Measurements from ENCODE around the gene SPDEF.

The SPDEF gene

GRCh38 chr6:34553146-34553545 is 3.0 kb downstream of the SPDEF start:
- no peaks in the 10 kb centered on the region for H3K79me1 ChIP-seq (replicated peaks; ENCODE audit: low read length, poor library complexity, severe bottlenecking)
- peaks cover 0 to 61% of the 10 kb centered on the region in 2 experiments for H3K27me3 ChIP-seq (ENCODE audit: control insufficient read depth in 1 of 2, insufficient read depth in 1 of 2, low read length in 2 of 2)
- peaks cover 0 to 3% of the 10 kb centered on the region in 2 experiments for H3K36me3 ChIP-seq (ENCODE audit: control insufficient read depth in 1 of 2, insufficient read depth in 2 of 2, low read depth in 1 of 2, low read length in 2 of 2)
- DNase-seq: no peak
- H2BK5ac ChIP-seq (ENCODE audit: low read depth, low read length, poor library complexity, severe bottlenecking): no peak overlapping the region
- no peak overlapping the region for H2BK120ac ChIP-seq (ENCODE audit: low read depth, low read length)
- H2BK12ac ChIP-seq (ENCODE audit: low read length in 2 of 2): no peak overlapping the region
- H3K9ac ChIP-seq (ENCODE audit: low read length): no peak overlapping the region
- H3K4me2 ChIP-seq (ENCODE audit: low read length, poor library complexity, severe bottlenecking): no peak overlapping the region
- no peak overlapping the region for H3K4ac ChIP-seq (ENCODE audit: low read depth in 1 of 2, low read length in 2 of 2)
- no peak overlapping the region for H3K4me3 ChIP-seq (ENCODE audit: insufficient read depth in 1 of 2, low read depth in 1 of 2, low read length in 2 of 2)
- no peak overlapping the region for H3K27ac ChIP-seq (ENCODE audit: low read length, poor library complexity, severe bottlenecking)
- H3K23ac ChIP-seq (ENCODE audit: low read length in 2 of 2): no peak overlapping the region
- H2AFZ ChIP-seq (ENCODE audit: low read depth, low read length): no peak overlapping the region
- H3K9me3 ChIP-seq (ENCODE audit: control insufficient read depth, low read length): peaks cover 1% of the 10 kb centered on the region
- no peak overlapping the region for H3K18ac ChIP-seq (ENCODE audit: low read depth in 1 of 2, low read length in 2 of 2)
- peaks cover 12% of the 10 kb centered on the region for H3K4me1 ChIP-seq (ENCODE audit: control insufficient read depth, insufficient read depth, low read depth, low read length)
- no peak overlapping the region for H4K91ac ChIP-seq (ENCODE audit: low read length)
- no peak overlapping the region for H4K8ac ChIP-seq (ENCODE audit: low read length)
- WGBS: 85% methylated on average over 4 of the region's 4 CpGs
- H3K14ac ChIP-seq (ENCODE audit: low read length in 2 of 2): no peak overlapping the region
- H2BK15ac ChIP-seq (ENCODE audit: low read depth, poor library complexity, severe bottlenecking): peak overlapping the region; percentile 12
- no peak overlapping the region for H2AK5ac ChIP-seq (ENCODE audit: low read length, severe bottlenecking)

- Histone ChIP-seq H3K4me1 (ENCODE audit: control insufficient read depth, insufficient read depth, low read depth, low read length) (peaks cover 17% of the 10 kb centered on the region), H3K9ac (ENCODE audit: low read length) (no peak overlapping the region), H3K14ac (ENCODE audit: low read length in 2 of 2) (no peak overlapping the region), H3K4me3 (ENCODE audit: insufficient read depth in 1 of 2, low read depth in 1 of 2, low read length in 2 of 2) (no peak overlapping the region), H2AK5ac (ENCODE audit: low read length, severe bottlenecking) (no peak overlapping the region), H3K9me3 (ENCODE audit: control insufficient read depth, low read length) (no peaks in the 10 kb centered on the region), H2AFZ (ENCODE audit: low read depth, low read length) (no peak overlapping the region), H3K36me3 (ENCODE audit: control insufficient read depth in 1 of 2, insufficient read depth in 2 of 2, low read depth in 1 of 2, low read length in 2 of 2) (peaks cover 0 to 3% of the 10 kb centered on the region in 2 experiments), H3K27ac (ENCODE audit: low read length, poor library complexity, severe bottlenecking) (no peak overlapping the region), H3K4ac (ENCODE audit: low read depth in 1 of 2, low read length in 2 of 2) (no peak overlapping the region), H2BK12ac (ENCODE audit: low read length in 2 of 2) (no peak overlapping the region), H3K23ac (ENCODE audit: low read length in 2 of 2) (no peak overlapping the region), H2BK5ac (ENCODE audit: low read depth, low read length, poor library complexity, severe bottlenecking) (no peak overlapping the region), H3K18ac (ENCODE audit: low read depth in 1 of 2, low read length in 2 of 2) (no peak overlapping the region), H2BK120ac (ENCODE audit: low read depth, low read length) (no peak overlapping the region), H3K79me1 (replicated peaks; ENCODE audit: low read length, poor library complexity, severe bottlenecking) (no peaks in the 10 kb centered on the region), H4K91ac (ENCODE audit: low read length) (no peak overlapping the region), H3K4me2 (ENCODE audit: low read length, poor library complexity, severe bottlenecking) (no peak overlapping the region), H2BK15ac (ENCODE audit: low read depth, poor library complexity, severe bottlenecking) (no peak overlapping the region), H3K27me3 (ENCODE audit: control insufficient read depth in 1 of 2, insufficient read depth in 1 of 2, low read length in 2 of 2) (peaks cover 0 to 66% of the 10 kb centered on the region in 2 experiments), H4K8ac (ENCODE audit: low read length) (no peak overlapping the region)
- 96% methylated on average over 5 of the region's 5 CpGs for WGBS
- no peak for DNase-seq
Measured at GRCh38 chr6:34552620-34553019, 3.5 kb downstream of the SPDEF start.

DNA sequence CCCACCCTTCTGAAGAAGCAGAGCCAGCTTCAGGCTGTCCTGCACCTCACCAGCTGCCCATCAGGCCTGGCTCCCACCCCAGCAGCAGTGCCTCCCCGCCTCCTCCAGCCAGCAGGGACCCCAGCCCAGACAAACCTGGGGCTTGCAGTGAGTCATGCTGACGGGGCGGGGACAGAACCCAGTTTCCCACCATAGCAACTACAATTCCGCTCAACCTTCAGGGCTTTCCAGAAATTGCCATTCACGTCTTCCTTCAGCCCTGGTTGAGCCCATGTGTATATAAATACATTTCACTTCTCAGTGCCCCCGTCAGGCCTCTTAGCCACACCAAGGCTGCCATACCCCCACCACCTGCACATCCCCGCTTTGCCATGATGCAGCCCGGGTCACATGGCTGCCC is 4.4 kb downstream of the SPDEF start:
- no peak for DNase-seq
- Histone ChIP-seq H4K91ac (ENCODE audit: low read length) (no peak overlapping the region), H3K9ac (ENCODE audit: low read length) (no peak overlapping the region), H3K9me3 (ENCODE audit: control insufficient read depth, low read length) (no peaks in the 10 kb centered on the region), H3K4ac (ENCODE audit: low read depth in 1 of 2, low read length in 2 of 2) (no peak overlapping the region), H3K4me1 (ENCODE audit: control insufficient read depth, insufficient read depth, low read depth, low read length) (peaks cover 22% of the 10 kb centered on the region), H2BK5ac (ENCODE audit: low read depth, low read length, poor library complexity, severe bottlenecking) (no peak overlapping the region), H3K36me3 (ENCODE audit: control insufficient read depth in 1 of 2, insufficient read depth in 2 of 2, low read depth in 1 of 2, low read length in 2 of 2) (peaks cover 0 to 3% of the 10 kb centered on the region in 2 experiments), H2BK12ac (ENCODE audit: low read length in 2 of 2) (no peak overlapping the region), H2AK5ac (ENCODE audit: low read length, severe bottlenecking) (no peak overlapping the region), H2AFZ (ENCODE audit: low read depth, low read length) (no peak overlapping the region), H3K23ac (ENCODE audit: low read length in 2 of 2) (no peak overlapping the region), H3K14ac (ENCODE audit: low read length in 2 of 2) (no peak overlapping the region), H4K8ac (ENCODE audit: low read length) (no peak overlapping the region), H3K27ac (ENCODE audit: low read length, poor library complexity, severe bottlenecking) (no peak overlapping the region), H2BK120ac (ENCODE audit: low read depth, low read length) (no peak overlapping the region), H3K4me3 (ENCODE audit: insufficient read depth in 1 of 2, low read depth in 1 of 2, low read length in 2 of 2) (no peak overlapping the region), H3K27me3 (ENCODE audit: control insufficient read depth in 1 of 2, insufficient read depth in 1 of 2, low read length in 2 of 2) (peaks cover 0 to 58% of the 10 kb centered on the region in 2 experiments), H3K79me1 (replicated peaks; ENCODE audit: low read length, poor library complexity, severe bottlenecking) (no peaks in the 10 kb centered on the region), H3K4me2 (ENCODE audit: low read length, poor library complexity, severe bottlenecking) (no peak overlapping the region), H2BK15ac (ENCODE audit: low read depth, poor library complexity, severe bottlenecking) (no peak overlapping the region), H3K18ac (ENCODE audit: low read depth in 1 of 2, low read length in 2 of 2) (no peak overlapping the region)
- 94% methylated on average over 8 of the region's 8 CpGs for WGBS

DNA sequence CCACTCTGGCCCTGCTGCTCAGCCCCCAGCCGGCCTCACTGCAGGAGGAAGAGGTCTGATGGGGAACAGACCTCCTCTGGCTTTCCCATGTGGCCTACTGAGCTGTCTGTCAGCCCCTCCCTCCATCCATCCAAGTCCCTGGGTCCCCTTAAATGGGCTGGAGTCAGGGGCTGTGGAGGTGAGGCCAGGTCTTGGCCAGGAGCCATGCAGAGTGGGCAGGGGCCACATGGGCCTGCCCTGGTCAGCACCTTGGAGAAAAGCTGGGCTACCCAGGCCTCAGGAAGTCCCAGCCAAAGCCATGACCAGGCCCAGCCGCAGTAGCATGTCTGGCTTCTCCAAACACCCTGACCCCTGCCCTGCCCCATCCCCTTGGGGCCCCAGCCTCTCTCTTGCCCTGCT is 6.3 kb downstream of the SPDEF start:
- Histone ChIP-seq H2BK120ac (ENCODE audit: low read depth, low read length) (no peak overlapping the region), H3K4ac (ENCODE audit: low read depth in 1 of 2, low read length in 2 of 2) (no peak overlapping the region), H3K18ac (ENCODE audit: low read depth in 1 of 2, low read length in 2 of 2) (no peak overlapping the region), H3K9ac (ENCODE audit: low read length) (no peak overlapping the region), H2AK5ac (ENCODE audit: low read length, severe bottlenecking) (no peak overlapping the region), H4K91ac (ENCODE audit: low read length) (no peak overlapping the region), H3K23ac (ENCODE audit: low read length in 2 of 2) (no peak overlapping the region), H3K27me3 (ENCODE audit: control insufficient read depth in 1 of 2, insufficient read depth in 1 of 2, low read length in 2 of 2) (peaks cover 0 to 54% of the 10 kb centered on the region in 2 experiments), H3K36me3 (ENCODE audit: control insufficient read depth in 1 of 2, insufficient read depth in 2 of 2, low read depth in 1 of 2, low read length in 2 of 2) (peaks cover 0 to 1% of the 10 kb centered on the region in 2 experiments), H2BK12ac (ENCODE audit: low read length in 2 of 2) (no peak overlapping the region), H3K9me3 (ENCODE audit: control insufficient read depth, low read length) (no peaks in the 10 kb centered on the region), H2BK5ac (ENCODE audit: low read depth, low read length, poor library complexity, severe bottlenecking) (no peak overlapping the region), H3K4me1 (ENCODE audit: control insufficient read depth, insufficient read depth, low read depth, low read length) (peaks cover 18% of the 10 kb centered on the region), H3K27ac (ENCODE audit: low read length, poor library complexity, severe bottlenecking) (no peak overlapping the region), H2BK15ac (ENCODE audit: low read depth, poor library complexity, severe bottlenecking) (no peak overlapping the region), H4K8ac (ENCODE audit: low read length) (no peak overlapping the region), H2AFZ (ENCODE audit: low read depth, low read length) (no peak overlapping the region), H3K14ac (ENCODE audit: low read length in 2 of 2) (no peak overlapping the region), H3K79me1 (replicated peaks; ENCODE audit: low read length, poor library complexity, severe bottlenecking) (no peaks in the 10 kb centered on the region), H3K4me3 (ENCODE audit: insufficient read depth in 1 of 2, low read depth in 1 of 2, low read length in 2 of 2) (peak overlapping the region in 1 of 2 experiments; percentile 4), H3K4me2 (ENCODE audit: low read length, poor library complexity, severe bottlenecking) (no peak overlapping the region)
- no peak for DNase-seq
- WGBS: 67% methylated on average over 1 of the region's 2 CpGs
